Stimulated activated naive CD8-positive, alpha-beta T cell treated with anti-CD3 and anti-CD28 coated beads, Interleukin-15, amount 100 ng/mL, for 72 hours (primary cell): ENCODE data around the gene TMEM86B.

Source experiments
- ATAC-seq: fragments of 150-1000 bp; cut with Tn5 transposase; 2 replicates; pipeline ENCODE4 v1.10.0; 2021; ENCODE audit warnings: mild to moderate bottlenecking, moderate library complexity
- DNase-seq, 2 donors: peaks; one replicate each; pipeline ENCODE4 v3.0.0; 2021 to 2022
- H3K27ac Mint-ChIP-seq, 2 donors: one replicate each; pipeline ENCODE4 v1.8.0; 2022; ENCODE audit warnings: mild to moderate bottlenecking in 2 of 2, mixed read lengths in 2 of 2, moderate library complexity in 2 of 2
- H3K27me3 Mint-ChIP-seq: one replicate; pipeline ENCODE4 v1.8.0; 2022; ENCODE audit warnings: mixed read lengths
- H3K4me1 Mint-ChIP-seq: one replicate; pipeline ENCODE4 v1.8.0; 2022; ENCODE audit warnings: mild to moderate bottlenecking, mixed read lengths
- H3K4me3 Mint-ChIP-seq, 2 donors: one replicate each; pipeline ENCODE4 v1.8.0; 2022; ENCODE audit warnings: mild to moderate bottlenecking in 2 of 2, mixed read lengths in 2 of 2, moderate library complexity in 1 of 2
- H3K9me3 Mint-ChIP-seq, 2 donors: one replicate each; pipeline ENCODE4 v1.8.0; 2022; ENCODE audit warnings: mixed read lengths in 2 of 2

TMEM86B gene

DNA sequence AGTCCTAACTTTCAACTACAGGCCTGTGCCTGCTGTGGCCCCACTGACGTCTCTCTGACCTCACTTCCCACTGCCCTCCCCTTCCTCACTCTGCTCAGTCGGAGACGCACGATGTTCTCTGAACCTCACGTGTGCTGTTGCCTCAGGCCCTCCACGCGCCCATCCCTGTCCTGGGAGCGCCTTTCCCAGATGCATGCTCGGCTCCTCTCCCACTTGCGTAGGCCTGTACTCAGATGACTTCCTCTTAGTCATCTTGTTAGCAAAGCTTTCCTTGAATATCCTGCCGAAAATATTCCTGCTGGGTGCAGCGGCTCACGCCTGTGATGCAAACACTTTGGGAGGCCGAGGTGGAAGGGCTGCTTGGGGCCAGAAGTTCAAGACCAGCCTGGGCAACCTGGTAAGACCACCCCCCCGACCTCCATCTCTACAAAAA is 39.1 kb downstream of the TMEM86B start:
- H3K4me3 Mint-ChIP-seq: no peak overlapping the region
- no peak overlapping the region for H3K27ac Mint-ChIP-seq
- DNase-seq (no peak), ATAC-seq (no peak)
- peaks cover 39% of the 10 kb centered on the region for H3K27me3 Mint-ChIP-seq
- H3K4me1 Mint-ChIP-seq: peaks cover 13% of the 10 kb centered on the region
- no peaks in the 10 kb centered on the region for H3K9me3 Mint-ChIP-seq

DNA sequence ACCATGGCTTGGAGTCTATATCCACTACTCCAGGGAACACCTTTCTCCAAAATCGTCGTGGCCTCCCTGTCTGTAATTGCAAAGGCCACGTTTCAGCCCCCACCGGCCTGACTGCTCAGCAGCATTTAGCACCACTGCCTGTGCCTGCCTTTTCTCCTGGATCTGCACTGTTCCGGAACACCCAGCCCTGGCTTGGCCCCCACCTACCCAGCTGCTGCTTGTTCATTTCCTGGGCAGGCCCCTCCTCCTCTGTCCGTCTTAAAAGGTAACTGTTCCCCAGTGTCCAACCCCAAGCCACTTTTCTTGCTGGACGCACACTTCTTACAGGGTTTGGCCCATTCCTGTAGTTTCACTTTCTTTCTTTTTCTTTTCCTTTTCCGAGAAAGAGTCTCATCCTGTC is 39.9 kb downstream of the TMEM86B start:
- no peak for ATAC-seq
- Mint-ChIP-seq H3K27me3 (peaks cover 39% of the 10 kb centered on the region), H3K27ac (no peak overlapping the region)

DNA sequence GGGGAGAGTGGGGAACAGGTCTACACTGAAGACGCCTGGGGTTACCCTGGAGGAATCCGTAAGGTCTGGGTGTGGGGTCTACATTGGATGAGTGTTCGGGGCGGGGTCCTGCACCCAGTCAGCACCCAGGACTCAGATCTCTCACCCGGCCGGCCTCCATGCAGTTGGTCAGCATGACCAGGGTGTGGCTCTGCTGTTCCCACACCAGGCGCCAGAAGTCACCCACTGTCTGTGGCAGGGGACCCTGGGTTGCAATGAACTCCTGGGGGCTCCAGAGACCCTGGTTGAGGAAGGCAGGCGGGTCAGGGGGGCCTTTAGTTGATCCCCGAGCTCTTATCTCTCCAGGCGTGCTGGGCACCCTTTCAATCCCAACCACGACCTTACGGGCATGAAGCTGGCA is 42.5 kb downstream of the TMEM86B start:
- H3K4me1 Mint-ChIP-seq: peaks cover 13% of the 10 kb centered on the region
- peaks cover 36% of the 10 kb centered on the region for H3K27me3 Mint-ChIP-seq
- no peak overlapping the region for H3K4me3 Mint-ChIP-seq
- no peak overlapping the region for H3K27ac Mint-ChIP-seq
- DNase-seq: no peak
- no peak for ATAC-seq
- no peaks in the 10 kb centered on the region for H3K9me3 Mint-ChIP-seq

More for the DNA sequence above, 39.9 kb downstream of the TMEM86B start:
- no peaks in the 10 kb centered on the region for H3K9me3 Mint-ChIP-seq
- peaks cover 13% of the 10 kb centered on the region for H3K4me1 Mint-ChIP-seq
- no peak for DNase-seq
- peak overlapping the region in 1 of 2 donors; percentile 25 for H3K4me3 Mint-ChIP-seq

- peaks cover 26% of the 10 kb centered on the region for H3K4me1 Mint-ChIP-seq
- no peaks in the 10 kb centered on the region for H3K9me3 Mint-ChIP-seq
- no peak overlapping the region for H3K4me3 Mint-ChIP-seq
- no peak overlapping the region for H3K27ac Mint-ChIP-seq
- no peak for DNase-seq
- peaks cover 70% of the 10 kb centered on the region for H3K27me3 Mint-ChIP-seq
- no peak for ATAC-seq
Observed at GRCh38 chr19:55181740-55182139, 46.8 kb downstream of the TMEM86B start.

- Mint-ChIP-seq H3K9me3 (peaks cover 0 to 6% of the 10 kb centered on the region in 2 donors), H3K4me3 (peak within 1 kb of the TSS; percentile 71 to 87), H3K27me3 (peaks cover 78% of the 10 kb centered on the region), H3K27ac (peak within 1 kb of the TSS in 1 of 2 donors; percentile 93), H3K4me1 (peaks cover 31% of the 10 kb centered on the region)
- ATAC-seq (peak; percentile 52), DNase-seq (peak; percentile 61 to 72)
Observed at GRCh38 chr19:55179606-55180484, 48.7 kb downstream of the TMEM86B start, which contains the start of gene SYT5. Gene SYT5 (minus strand): TSS chr19:55180289. CDS start chr19:55179041, 1,248 bp downstream.

DNA sequence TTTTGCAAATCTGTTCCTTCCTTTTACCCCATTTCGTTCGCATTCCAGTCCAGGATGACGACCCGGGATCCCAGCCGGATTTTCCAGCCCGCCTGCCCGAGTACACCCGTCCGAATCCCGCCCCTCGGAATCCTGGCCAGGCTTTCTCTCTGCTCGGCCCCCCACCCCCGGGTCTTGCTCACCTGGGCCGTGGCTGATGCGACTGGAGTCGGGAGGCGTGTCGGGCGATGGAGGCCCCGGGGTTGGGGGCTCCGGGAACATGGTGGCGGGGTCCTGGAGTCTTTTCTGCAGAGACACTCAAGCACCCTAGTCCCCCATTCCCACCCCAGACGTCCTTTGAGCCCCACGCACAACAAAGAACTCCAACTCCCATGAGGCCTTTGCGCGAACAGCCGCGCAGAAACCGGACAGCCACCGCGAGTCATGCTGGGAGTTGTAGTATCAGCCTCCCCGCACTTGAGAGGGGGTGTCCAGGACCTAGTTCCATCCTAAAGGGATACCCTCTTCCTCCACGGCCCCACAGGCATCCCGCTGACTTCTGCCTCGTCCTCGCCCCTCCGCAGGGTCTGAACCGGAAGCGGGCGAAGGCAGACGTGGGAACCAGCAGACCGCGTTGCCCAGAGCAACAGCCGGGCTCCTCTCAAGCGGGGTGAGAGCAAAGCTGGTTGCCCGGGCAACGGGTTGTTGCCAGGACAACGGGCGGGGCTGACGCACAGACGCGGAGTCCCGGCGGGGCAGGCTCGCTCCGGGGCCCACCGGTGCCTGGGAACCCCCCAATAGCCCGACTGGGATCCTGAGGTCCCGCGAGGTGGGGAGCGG is 49.6 kb downstream of the TMEM86B start:
- Mint-ChIP-seq H3K9me3 (peaks cover 0 to 7% of the 10 kb centered on the region in 2 donors), H3K4me3 (peak overlapping the region; percentile 71 to 87), H3K27ac (peak overlapping the region; percentile 76 to 93), H3K27me3 (peaks cover 86% of the 10 kb centered on the region), H3K4me1 (peaks cover 39% of the 10 kb centered on the region)
- ATAC-seq (peak; percentile 90), DNase-seq (peak; percentile 92 to 93)
